Kidney (tissue), 14 donors: ENCODE measurements around the gene TMEM271. TPM values are rescaled to one million over a fixed set of nuclear protein-coding genes. Genes with fewer than 3 reads are reported as not detected.

ENCODE experiments used
- DNase-seq, 5 donors: peaks; one replicate each; pipeline ENCODE4 v3.0.0-alpha.2; 2013 to 2020
- FAIRE-seq: peaks from 2 replicates; lab custom pipeline; 2012; peaks lifted over from hg19 to GRCh38; lab: Jason Lieb, UNC
- H3K27ac ChIP-seq, 2 donors: one replicate each; pipeline ENCODE4 v1.7.0; 2013; ENCODE audit warnings: low read depth in 2 of 2, low read length in 2 of 2, inconsistent platforms in 1 of 2
- H3K27me3 ChIP-seq: one replicate; pipeline ENCODE4 v1.7.1; 2013; ENCODE audit warnings: low read length, inconsistent platforms; ENCODE audit not compliant: control insufficient read depth, insufficient read depth
- H3K36me3 ChIP-seq, 3 donors: one replicate each; pipeline versions ENCODE4 v1.7.0 to v1.7.1; 2013; ENCODE audit warnings: low read length in 3 of 3, control low read depth in 1 of 3, inconsistent platforms in 1 of 3; ENCODE audit not compliant: insufficient read depth in 3 of 3, control insufficient read depth in 2 of 3
- H3K4me1 ChIP-seq, 3 donors: one replicate each; pipeline versions ENCODE4 v1.7.0 to v1.7.1; 2013; ENCODE audit warnings: low read length in 3 of 3, inconsistent platforms in 1 of 3, low read depth in 1 of 3; ENCODE audit not compliant: control insufficient read depth in 2 of 3, insufficient read depth in 2 of 3
- H3K4me3 ChIP-seq, 3 donors: one replicate each; pipeline versions ENCODE4 v1.7.0 to v1.8.1; 2013; ENCODE audit warnings: low read length in 3 of 3, control low read depth in 1 of 3, inconsistent platforms in 1 of 3
- H3K9ac ChIP-seq, 3 donors: one replicate each; pipeline versions ENCODE4 v1.7.0 to v1.7.1; 2013; ENCODE audit warnings: low read length in 3 of 3, control low read depth in 1 of 3, inconsistent platforms in 1 of 3
- H3K9me3 ChIP-seq, 3 donors: one replicate each; pipeline versions ENCODE4 v1.7.0 to v1.7.1; 2013; ENCODE audit warnings: low read length in 3 of 3, control low read depth in 1 of 3, inconsistent platforms in 1 of 3; ENCODE audit not compliant: control insufficient read depth in 2 of 3, insufficient read depth in 1 of 3
- intact Hi-C: fragments of 100-400 bp; cut with DNase I; formaldehyde crosslinking; loops from one replicate; pipeline ENCODE4 v1.11.1; 2022
- polyA plus RNA-seq: library from polyadenylated mRNA; stranded (reverse); fragments of 350-450 nt; fragmentation: Illumina TruSeq; extraction: RNeasy Lipid Tissue Mini Kit (QIAGEN cat#74804); gene quantifications from one replicate; pipeline ENCODE4 v1.2.3, GENCODE V29; 2014; ENCODE audit warnings: low read depth, low replicate concordance; ENCODE audit not compliant: insufficient read depth
- total RNA-seq: library from RNA; stranded (reverse); fragmentation: NEBNext Ultra II Directional; extraction: Animal tissue kit (Norgen Biotek cat#: 25700); gene quantifications from one replicate; pipeline ENCODE4 v1.2.1, GENCODE V29; 2021
- TF ChIP-seq, protein P1 (sequence below): IDR thresholded peaks from 3 replicates; pipeline ENCODE4 v1.5.1; 2012; ENCODE audit warnings: mild to moderate bottlenecking, moderate library complexity, borderline replicate concordance; ENCODE audit not compliant: insufficient read depth; ENCODE audit errors: extremely low read depth
- donor health status: control.
- donor health status: control.
- donor health status: control.
- donor health status: control.
- donor health status: control.
- donor health status: DM: yes; HTN: yes; CAD: no.
- donor health status: Normal renal cell carcinoma (clear cell type).

Gene TMEM271
- total and polyA plus RNA-seq, 2 donors from 2014 or later, result not detected

DNA sequence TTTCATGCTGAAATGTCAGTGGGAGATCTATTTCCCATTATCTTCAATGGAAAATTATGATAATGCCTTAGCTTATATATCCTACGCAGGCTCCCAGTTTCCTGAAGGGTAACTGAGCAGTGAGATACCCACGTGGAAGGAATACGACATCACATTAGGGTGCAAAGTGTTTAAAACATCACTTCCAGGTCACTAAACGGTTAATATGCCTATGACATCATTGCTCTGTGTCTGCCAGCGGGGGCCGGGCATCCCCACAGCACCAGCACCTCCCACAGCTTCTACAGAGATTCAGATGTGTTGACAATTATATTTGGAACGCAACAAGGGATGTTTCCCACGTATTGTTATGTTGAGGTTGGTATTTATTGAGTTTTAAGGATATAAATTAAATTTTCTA lies 27.1 kb downstream of the TMEM271 start:
- no peak for FAIRE-seq

DNA sequence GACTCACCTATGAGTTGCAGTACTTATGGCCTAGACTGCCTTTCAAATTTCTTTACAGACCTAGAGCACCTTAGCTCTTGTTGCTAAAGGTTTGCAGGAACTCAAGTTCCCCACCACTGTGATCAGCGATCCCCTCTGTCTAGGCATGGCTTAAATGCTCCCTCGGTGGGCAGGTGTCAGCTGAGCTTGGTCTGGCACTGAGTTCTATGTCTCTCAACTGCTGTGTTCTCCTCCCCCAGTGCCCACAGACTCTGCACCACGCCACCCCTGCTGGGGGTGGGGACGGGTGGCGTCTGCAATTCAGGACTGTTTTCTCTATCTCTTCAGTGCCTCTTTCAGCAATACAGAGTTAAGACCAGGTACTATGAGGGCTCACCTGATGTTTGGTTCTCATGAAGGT lies 30.5 kb downstream of the TMEM271 start:
- Histone ChIP-seq H3K9ac (no peak overlapping the region), H3K27ac (no peak overlapping the region), H3K9me3 (no peaks in the 10 kb centered on the region), H3K4me3 (no peak overlapping the region), H3K27me3 (no peaks in the 10 kb centered on the region), H3K4me1 (no peaks in the 10 kb centered on the region), H3K36me3 (no peaks in the 10 kb centered on the region)
- FAIRE-seq (no peak), DNase-seq (peak in 1 of 5 donors; percentile 36)
- TF ChIP-seq, protein P1, sequence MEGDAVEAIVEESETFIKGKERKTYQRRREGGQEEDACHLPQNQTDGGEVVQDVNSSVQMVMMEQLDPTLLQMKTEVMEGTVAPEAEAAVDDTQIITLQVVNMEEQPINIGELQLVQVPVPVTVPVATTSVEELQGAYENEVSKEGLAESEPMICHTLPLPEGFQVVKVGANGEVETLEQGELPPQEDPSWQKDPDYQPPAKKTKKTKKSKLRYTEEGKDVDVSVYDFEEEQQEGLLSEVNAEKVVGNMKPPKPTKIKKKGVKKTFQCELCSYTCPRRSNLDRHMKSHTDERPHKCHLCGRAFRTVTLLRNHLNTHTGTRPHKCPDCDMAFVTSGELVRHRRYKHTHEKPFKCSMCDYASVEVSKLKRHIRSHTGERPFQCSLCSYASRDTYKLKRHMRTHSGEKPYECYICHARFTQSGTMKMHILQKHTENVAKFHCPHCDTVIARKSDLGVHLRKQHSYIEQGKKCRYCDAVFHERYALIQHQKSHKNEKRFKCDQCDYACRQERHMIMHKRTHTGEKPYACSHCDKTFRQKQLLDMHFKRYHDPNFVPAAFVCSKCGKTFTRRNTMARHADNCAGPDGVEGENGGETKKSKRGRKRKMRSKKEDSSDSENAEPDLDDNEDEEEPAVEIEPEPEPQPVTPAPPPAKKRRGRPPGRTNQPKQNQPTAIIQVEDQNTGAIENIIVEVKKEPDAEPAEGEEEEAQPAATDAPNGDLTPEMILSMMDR, result no peak
- intact Hi-C loops, result no loop called here

More for the DNA sequence above, 27.1 kb downstream of the TMEM271 start:
- Histone ChIP-seq H3K36me3 (no peaks in the 10 kb centered on the region), H3K9me3 (no peaks in the 10 kb centered on the region), H3K4me3 (no peak overlapping the region), H3K4me1 (no peaks in the 10 kb centered on the region), H3K27ac (no peak overlapping the region), H3K27me3 (no peaks in the 10 kb centered on the region), H3K9ac (no peak overlapping the region)
- intact Hi-C loops, result no loop called here
- TF ChIP-seq, protein P1, result no peak
- DNase-seq, result no peak

DNA sequence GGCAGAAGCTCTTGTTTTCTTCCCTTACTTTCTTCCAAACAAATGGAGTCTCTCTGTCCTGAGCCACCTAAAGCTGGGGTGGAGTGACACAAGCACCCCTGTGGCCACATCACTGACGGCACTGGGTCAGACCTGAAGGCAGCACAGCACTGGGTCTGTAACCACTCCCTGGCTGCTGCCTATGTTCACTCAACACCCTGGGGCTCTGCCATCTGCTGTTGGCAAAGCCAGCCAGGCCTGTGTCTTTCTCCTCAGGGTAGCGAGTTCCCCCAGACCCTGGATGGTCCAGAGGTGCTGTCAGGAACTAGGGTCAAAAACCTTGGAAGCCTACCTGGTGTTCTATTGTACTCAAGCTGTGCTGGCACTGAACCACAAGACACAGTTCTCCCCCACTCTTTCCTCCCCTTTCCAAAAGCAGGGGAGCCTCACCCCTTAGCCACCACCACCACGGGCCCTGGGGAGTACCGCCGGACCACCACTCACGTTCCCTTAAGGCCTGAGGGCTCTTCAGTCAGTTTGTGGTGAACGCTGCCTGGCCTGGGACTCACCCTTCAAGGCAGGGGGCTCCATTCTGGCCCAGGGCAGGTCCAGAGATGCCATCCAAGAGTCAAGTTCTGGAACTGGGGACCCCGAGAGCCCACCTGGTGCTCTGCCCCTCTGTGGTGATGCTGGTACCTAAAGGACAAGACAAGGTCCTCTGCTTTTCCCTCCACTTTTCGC lies 31.5 kb downstream of the TMEM271 start:
- Histone ChIP-seq H3K27ac (no peak overlapping the region), H3K9me3 (no peaks in the 10 kb centered on the region), H3K4me3 (no peak overlapping the region), H3K9ac (no peak overlapping the region), H3K27me3 (no peaks in the 10 kb centered on the region), H3K36me3 (no peaks in the 10 kb centered on the region), H3K4me1 (no peaks in the 10 kb centered on the region)
- peak in 1 of 5 donors; percentile 39 for DNase-seq
- intact Hi-C loops, result no loop called here
- no peak for FAIRE-seq
- TF ChIP-seq, protein P1, result no peak
